ENCODE results near the gene TMEM53. TPM values are rescaled to one million over a fixed set of nuclear protein-coding genes. Genes with fewer than 3 reads are reported as not detected.
A peak's percentile ranks its signal among the peaks of the same experiment; 100 is the strongest.

Gene TMEM53
- total and polyA plus RNA-seq, 2 of the 8 experiments (the other 6 are each of a cell fraction or from before 2014, with no cell fraction given) = 6.7 to 27.9 TPM

DNA sequence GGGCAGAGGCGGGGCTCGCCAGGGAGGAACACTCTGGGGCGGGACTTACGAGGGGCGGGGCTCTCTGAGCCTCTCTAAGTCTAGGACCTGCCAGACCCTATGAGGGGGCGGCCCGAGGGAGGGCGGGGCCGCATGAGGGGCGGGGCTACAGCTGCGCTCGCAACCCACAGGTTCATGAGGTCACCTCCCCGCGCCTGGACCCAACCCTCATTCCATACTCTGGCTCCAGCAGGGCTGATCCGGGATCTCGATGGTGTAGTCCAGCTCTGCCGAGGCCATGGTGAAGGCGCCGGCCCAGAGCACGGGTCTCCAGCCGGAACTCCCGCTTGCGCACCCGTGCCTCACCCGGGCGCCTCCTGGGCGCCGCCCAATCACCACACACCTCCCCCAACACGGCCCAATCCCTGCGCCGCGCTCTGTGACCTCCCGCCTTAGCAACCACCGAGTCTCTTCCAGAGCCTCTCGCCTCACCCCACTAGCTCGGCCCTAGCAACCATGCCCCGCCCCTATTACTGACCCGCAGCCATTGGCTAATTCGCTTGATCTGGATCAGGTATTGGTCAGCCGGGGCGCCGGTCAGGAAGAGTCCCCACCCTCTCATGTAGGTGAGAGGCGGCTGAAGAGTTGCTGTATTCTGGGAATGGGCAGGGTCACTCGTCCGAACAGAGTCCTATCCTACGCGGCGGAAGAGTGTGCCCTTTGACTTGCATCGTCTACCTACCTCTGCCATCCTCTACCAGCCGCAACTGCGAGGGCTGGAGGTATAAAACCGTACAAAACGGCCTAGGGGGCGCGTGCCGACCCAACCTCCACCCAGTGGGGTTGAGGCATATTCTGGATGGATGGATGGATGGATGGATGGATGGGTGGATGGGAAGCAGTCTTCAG, at the start of gene TMEM53, which contains the start of gene ARMH1 (continued):
- TF ChIP-seq RBBP5 (IDR thresholded peaks at IDR 0.05; ENCODE audit: borderline replicate concordance, low read depth, low read length) (no peak), SP4 (IDR thresholded peaks at IDR 0.05; ENCODE audit: low read length) (peak; percentile 92), RXRA (IDR thresholded peaks at IDR 0.05; ENCODE audit: insufficient read depth, low read depth, low read length) (no peak), CTBP2 (IDR thresholded peaks at IDR 0.05; ENCODE audit: borderline replicate concordance, insufficient read depth, insufficient read length, low read length) (no peak), CREB1 (IDR thresholded peaks at IDR 0.05) (peak; percentile 80; the same call in 1 of the 2 replicates), YY1 (IDR thresholded peaks at IDR 0.05; ENCODE audit: low read depth, low read length) (no peak), TBP (IDR thresholded peaks at IDR 0.05; ENCODE audit: low read depth, low read length) (peak; percentile 54; the same call in 1 of the 2 replicates), KDM4A (IDR thresholded peaks at IDR 0.05; ENCODE audit: low read depth, low read length, severe bottlenecking) (peak; percentile 97), CHD2 (IDR thresholded peaks at IDR 0.05; ENCODE audit: low read length) (peak; percentile 92), SIX5 (IDR thresholded peaks at IDR 0.05; ENCODE audit: low read depth, low read length) (no peak), SIN3A (conservative IDR thresholded peaks at IDR 0.05 in 1 of 2, IDR thresholded peaks at IDR 0.05 in 1 of 2; ENCODE audit: low read depth in 1 of 2, low read length in 2 of 2) (peak in 1 of 2 experiments; percentile 79; a peak in 2 of 4 replicates), ZNF274 (IDR thresholded peaks at IDR 0.05; ENCODE audit: borderline replicate concordance, extremely low read depth, low read length) (no peak), BCL11A (IDR thresholded peaks at IDR 0.05; ENCODE audit: low read depth in 2 of 2, low read length in 2 of 2) (no peak), SIRT6 (IDR thresholded peaks at IDR 0.05; ENCODE audit: low read length) (no peak), RFX5 (IDR thresholded peaks at IDR 0.05; ENCODE audit: borderline replicate concordance, low read depth, low read length) (0 out of 2 replicates have a peak, but pooled peaks have one; percentile 42), ASH2L (IDR thresholded peaks at IDR 0.05; ENCODE audit: low read length) (no peak), PHF8 (conservative IDR thresholded peaks at IDR 0.05; ENCODE audit: low read depth, low read length) (peak; percentile 85), TCF12 (IDR thresholded peaks at IDR 0.05; ENCODE audit: low read depth, low read length) (no peak), SP2 (IDR thresholded peaks at IDR 0.05; ENCODE audit: low read length) (peak; percentile 91)
- TF ChIP-seq, protein P1, sequence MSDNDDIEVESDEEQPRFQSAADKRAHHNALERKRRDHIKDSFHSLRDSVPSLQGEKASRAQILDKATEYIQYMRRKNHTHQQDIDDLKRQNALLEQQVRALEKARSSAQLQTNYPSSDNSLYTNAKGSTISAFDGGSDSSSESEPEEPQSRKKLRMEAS (IDR thresholded peaks at IDR 0.05) = peak; percentile 47; the same call in 1 of the 2 replicates
- TF ChIP-seq, protein P2, sequence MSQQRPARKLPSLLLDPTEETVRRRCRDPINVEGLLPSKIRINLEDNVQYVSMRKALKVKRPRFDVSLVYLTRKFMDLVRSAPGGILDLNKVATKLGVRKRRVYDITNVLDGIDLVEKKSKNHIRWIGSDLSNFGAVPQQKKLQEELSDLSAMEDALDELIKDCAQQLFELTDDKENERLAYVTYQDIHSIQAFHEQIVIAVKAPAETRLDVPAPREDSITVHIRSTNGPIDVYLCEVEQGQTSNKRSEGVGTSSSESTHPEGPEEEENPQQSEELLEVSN (IDR thresholded peaks at IDR 0.05) = no peak
- TF ChIP-seq, protein P3, sequence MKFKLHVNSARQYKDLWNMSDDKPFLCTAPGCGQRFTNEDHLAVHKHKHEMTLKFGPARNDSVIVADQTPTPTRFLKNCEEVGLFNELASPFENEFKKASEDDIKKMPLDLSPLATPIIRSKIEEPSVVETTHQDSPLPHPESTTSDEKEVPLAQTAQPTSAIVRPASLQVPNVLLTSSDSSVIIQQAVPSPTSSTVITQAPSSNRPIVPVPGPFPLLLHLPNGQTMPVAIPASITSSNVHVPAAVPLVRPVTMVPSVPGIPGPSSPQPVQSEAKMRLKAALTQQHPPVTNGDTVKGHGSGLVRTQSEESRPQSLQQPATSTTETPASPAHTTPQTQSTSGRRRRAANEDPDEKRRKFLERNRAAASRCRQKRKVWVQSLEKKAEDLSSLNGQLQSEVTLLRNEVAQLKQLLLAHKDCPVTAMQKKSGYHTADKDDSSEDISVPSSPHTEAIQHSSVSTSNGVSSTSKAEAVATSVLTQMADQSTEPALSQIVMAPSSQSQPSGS (IDR thresholded peaks at IDR 0.05; ENCODE audit: low read length) = peak; percentile 86

Measured in H1 (cell line).